NCI-H2107 (cell line): Measurements from ENCODE around the gene KCNAB1.

Source experiments
- DNase-seq: peaks from one replicate; lab custom pipeline; 2025; lab: John Stamatoyannopoulos, UW

The KCNAB1 gene

GRCh38 chr3:156140001-156140595, 19.7 kb downstream of the KCNAB1 start:
- DNase-seq = no peak

DNA sequence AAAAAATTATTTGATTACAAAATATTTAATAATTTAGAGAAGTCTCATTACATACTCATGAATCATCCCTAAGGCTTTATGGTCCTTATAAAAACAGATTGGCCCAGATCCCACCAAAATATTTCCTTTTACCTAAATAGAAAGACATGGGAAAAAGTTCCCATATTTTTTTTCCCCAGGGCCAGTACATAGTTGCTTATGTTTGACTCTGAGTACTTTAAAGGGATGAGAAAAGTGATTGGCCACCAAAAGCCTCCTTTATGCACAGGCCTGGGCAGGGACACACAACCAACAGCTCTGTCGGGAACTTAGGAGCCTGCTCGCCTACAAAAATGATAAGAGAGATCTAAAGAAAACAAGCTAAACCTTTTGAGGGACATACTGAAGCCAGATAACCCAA, 22.3 kb downstream of the KCNAB1 start:
- no peak for DNase-seq

GRCh38 chr3:156143136-156143535, 22.8 kb downstream of the KCNAB1 start:
- no peak for DNase-seq

DNA sequence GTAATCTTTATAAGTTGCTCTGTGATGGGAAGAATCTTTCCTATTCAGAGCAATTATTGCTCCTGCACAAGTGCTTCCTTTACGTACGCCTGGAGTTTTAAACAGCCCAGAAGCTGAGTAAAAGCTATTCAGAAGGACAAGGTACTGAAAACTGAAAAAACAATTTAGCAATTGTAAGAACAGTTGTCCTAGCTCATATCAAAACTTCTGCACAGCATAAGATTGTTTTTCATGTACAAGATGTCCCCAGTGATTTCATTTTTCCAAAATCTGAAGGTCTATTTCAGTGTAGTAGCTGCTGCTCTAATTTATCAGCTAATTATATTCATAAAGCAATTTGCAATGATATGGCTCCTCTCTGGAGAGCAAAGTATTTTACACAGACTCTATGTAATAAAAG, 23.7 kb downstream of the KCNAB1 start:
- no peak for DNase-seq

GRCh38 chr3:156145866-156146265, 25.5 kb downstream of the KCNAB1 start:
- DNase-seq = no peak

- no peak for DNase-seq
These were observed 28.1 kb downstream of the KCNAB1 start for GRCh38 chr3:156148345-156148945.

DNA sequence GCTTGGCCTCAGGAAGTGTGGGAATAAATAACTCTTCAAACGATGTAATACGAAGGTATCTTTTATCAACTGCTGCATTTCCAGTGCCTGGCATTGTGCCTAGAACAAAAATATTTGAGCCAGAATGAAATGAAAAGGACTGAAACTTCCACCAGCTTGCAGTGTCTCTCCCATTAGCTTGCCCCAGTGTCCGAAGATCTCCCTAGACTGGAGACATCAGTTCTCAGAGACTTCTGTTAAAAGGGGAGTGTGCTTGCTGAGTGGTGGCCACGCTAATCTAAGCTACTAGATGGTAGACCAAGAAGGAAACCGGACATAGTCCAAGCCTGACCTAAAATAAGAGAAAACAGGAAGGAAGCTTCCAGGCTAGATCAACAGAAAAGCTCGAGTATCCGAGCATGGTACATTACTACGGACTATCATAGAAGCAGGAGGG, 28.6 kb downstream of the KCNAB1 start:
- DNase-seq = no peak

DNA sequence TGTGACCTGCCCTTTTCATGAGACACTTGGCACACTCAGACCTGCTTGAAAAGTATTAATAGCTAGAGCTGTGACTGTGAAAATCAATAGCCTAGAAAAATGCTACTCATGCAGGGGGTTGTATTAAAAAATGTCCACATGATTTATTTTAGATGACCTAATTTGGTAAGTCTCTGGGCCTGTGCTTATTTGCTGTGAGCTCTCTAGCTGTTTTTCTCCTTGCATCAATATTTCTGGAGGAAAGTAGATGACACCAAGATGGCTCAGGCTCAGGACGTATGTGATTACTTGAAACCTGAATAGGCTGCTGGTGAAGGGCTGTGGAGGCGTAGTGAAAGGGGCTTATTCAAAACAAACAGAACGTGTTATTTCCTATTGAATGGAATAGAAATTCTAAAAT, 29.5 kb downstream of the KCNAB1 start:
- DNase-seq = no peak

DNA sequence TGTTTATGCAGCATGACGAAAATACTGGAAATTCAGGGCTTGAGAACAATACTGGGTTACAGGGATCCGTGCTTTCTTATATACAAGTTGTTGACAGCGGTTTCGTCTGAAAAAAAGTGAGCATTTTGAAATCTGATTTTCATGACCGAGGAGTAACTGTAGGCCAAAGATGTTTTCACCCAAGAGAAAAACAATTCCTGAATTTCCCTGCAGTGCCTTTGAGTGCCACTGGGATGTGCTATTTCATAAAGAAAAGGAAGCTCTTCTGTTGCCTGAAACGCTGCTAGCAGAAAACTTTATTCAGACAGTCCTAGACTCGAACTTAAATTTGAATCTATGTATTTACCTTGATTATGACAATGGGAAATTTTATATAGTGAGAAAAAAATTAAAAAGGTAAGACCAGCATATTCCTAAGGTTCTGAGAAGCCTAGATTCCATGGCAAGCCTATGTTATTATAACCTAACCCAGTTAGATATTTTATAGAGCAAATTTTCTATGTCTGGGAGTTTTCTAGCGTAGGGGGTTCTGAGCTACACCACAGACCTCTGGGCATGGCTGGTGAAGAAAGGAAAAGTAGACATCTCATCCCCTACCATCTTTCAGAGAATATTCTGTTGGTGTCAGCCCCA, 30.2 kb downstream of the KCNAB1 start:
- DNase-seq = peak; percentile 73

DNA sequence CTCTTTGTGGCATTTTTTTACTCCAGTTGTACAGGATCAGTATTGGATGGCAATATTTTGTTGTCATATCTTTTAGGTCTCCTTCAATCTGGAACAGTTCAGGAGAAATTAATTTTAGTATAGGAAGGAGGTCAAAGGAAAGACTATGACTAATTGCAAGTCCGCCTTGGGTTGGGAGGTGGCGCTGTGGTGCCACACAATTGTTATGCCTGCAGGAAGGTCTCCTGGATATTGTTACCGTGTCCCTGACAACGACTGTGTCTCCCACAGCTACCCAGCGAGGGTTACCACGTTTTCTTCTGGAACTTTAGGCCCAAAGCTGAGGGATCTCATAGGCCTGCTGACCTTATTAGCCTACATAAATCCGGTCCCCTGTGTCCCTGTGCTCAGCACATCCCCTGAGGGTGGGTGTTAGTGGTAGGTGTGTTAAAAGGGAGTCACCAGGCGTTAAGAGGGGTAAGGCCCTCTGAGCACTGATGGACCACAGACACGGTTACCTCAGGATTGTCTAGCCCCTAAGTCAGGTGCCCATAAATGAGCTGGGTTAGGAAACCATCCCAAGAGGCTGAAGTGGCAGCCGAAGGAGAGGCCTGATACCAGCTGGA, 31.5 kb downstream of the KCNAB1 start:
- DNase-seq = peak; percentile 66

DNA sequence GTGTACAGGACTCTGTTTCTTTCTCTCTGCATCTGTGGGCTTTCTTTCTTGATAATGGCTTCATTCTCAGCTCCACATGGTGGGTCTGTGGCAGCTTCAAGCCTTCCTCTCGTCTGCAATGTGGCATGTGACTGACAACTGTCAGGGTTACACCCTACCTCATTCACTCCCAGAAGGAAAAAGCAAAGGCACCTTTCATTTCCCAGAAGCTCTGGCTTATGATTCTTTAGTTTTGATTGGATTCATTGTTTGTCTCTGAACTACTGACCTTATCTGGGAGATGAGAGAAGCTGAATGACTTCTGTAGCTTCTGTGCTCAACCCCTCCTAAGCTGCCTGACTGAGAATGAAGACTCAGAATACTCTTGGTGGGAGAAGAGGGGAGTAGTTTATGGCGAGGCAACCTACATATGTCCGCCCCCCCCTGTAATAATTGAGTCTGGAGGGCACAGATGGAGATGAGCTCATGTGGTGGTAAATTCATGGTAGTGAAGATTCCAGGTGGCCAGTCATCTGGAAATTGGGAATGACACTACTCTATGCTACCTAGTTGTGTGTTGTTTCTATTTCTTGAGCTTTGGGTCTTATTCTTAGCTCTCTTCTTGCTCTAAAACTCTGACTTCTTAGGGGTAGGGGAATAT, 38.4 kb downstream of the KCNAB1 start:
- DNase-seq = no peak

DNA sequence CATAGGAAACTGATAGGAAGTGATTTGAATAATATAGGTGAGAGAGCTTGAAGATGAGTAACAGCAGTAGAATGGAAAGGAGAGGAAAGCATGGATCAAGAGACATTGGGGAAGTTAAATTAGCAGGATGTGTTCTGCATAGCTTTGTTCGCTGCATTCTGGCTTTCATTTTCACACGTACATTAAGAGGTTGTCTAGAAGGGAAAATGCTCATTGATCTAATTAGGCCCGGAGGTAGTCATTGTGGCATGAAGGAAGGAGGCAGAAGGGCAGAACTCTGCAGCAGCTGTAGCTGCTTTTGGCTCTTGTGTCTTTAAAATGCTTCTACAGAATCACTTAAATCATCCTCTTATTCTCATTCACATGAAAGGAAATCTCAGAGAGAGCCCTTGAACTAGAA, 40.3 kb downstream of the KCNAB1 start:
- no peak for DNase-seq

- DNase-seq = no peak
These were observed 40.8 kb downstream of the KCNAB1 start for GRCh38 chr3:156161172-156161571.

GRCh38 chr3:156163848-156164247, 43.5 kb downstream of the KCNAB1 start:
- DNase-seq = no peak

GRCh38 chr3:156166808-156167207, 46.4 kb downstream of the KCNAB1 start:
- no peak for DNase-seq

GRCh38 chr3:156170571-156170970, 50.2 kb downstream of the KCNAB1 start:
- DNase-seq = no peak

GRCh38 chr3:156171281-156172267, 51.2 kb downstream of the KCNAB1 start:
- DNase-seq = no peak

- no peak for DNase-seq
These were observed 52.2 kb downstream of the KCNAB1 start for GRCh38 chr3:156172536-156172935.

- DNase-seq = no peak
These were observed 54.0 kb downstream of the KCNAB1 start for GRCh38 chr3:156174229-156174847.

DNA sequence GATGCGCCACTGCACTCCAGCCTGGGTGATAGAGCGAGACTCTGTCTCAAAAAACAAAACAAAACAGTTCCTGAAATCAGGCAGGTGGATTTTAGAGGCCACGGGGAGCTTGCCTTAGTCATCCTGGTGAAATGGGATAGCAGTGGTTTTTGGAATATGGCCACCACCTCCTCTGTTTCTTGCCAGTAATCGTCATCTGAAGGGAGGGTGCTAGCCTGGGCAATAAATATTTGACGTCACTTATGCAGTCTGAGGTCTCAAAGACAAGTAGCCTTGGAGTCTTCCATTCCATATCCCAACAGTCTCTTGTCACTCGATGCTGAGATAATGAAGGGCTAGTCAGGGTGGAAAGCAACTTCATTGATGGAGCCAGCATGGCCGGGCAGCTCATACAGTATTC, 55.2 kb downstream of the KCNAB1 start:
- no peak for DNase-seq

- DNase-seq = no peak
These were observed 55.7 kb downstream of the KCNAB1 start for GRCh38 chr3:156176048-156176447.
